ENCODE results near the gene RHPN2. TPM values are rescaled to one million over a fixed set of nuclear protein-coding genes. Genes with fewer than 3 reads are reported as not detected.
"Not testable (repeated sequence)": the region's sequence is repeated elsewhere in the genome, so short reads cannot be mapped to it uniquely, and the experiment has no call there.

RHPN2 gene
- total and polyA plus RNA-seq, 5 donors, result 1.6 to 3.1 (median 1.8) TPM

DNA sequence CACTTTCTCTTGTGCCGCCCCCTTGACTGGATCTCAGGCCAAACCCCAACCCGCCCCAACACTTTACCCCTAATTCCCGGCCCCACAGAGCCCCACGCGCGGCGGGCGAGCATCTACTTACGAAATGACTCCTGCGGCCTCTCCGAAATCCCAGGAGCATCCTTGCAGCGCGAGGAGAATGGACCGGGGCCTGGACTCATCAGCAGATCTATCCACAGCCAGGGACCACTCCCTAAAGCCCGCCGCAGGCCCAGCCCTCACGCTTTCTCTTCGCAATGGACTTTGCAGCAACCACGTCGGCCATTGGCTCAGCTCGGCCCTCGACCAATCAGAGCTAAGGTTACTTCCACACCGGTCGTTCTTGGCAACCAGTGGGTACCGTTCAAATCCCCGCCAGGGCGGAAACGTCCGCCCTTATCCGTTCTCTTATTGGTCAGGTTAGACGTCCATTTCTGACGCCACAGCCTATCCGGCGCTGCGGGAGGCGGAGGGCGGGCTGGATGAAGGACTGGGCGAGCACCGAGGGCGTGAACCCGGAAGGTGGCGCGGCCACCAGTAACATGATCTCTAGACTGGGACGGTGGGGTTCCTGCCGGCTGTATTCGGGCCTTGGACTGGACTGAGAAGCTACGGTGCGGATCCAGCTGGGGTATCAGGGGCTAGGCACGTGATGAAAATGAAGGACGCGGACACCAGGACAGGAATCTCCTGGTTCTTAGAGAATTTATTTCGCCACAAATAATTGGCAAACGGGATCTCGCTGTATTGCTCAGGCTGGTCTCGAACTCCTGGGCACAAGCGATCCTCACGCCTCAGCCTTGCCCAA lies 92.8 kb downstream of the RHPN2 start, which contains the start of the genes CEP89 and FAAP24:
Gene CEP89, minus strand, starts transcription at position 244 of the 826 bp plus-strand sequence. Its CDS starts 84 bp downstream, at position 160.
Gene FAAP24, plus strand, starts transcription at position 528 of the 826 bp plus-strand sequence. CDS start 955 bp downstream, outside the sequence.
- 2% methylated on average over 57 of the region's 57 CpGs for WGBS
- Histone ChIP-seq H3K9me3 (ENCODE audit: control insufficient read depth, low read length) (no peaks in the 10 kb centered on the region), H3K4me3 (ENCODE audit: low read length) (peak within 1 kb of the TSS; percentile 88), H3K27ac (ENCODE audit: low read length) (peak within 1 kb of the TSS; percentile 10), H3K27me3 (ENCODE audit: control insufficient read depth, insufficient read depth) (no peaks in the 10 kb centered on the region), H3K4me1 (ENCODE audit: control insufficient read depth, insufficient read depth, low read length) (peaks cover 4% of the 10 kb centered on the region)
- intact Hi-C loops (cut with DNase I), result loop anchor here in 2 of 4 donors (10.0 kb wide), 2 partner anchors 113 to 153 kb away; partner anchors contain the start of gene GPATCH1 (in 2 of the 2)
- DNase-seq, result peak; percentile 97 to 98 (median 98)
- peak; percentile 99 to 100 for ATAC-seq

DNA sequence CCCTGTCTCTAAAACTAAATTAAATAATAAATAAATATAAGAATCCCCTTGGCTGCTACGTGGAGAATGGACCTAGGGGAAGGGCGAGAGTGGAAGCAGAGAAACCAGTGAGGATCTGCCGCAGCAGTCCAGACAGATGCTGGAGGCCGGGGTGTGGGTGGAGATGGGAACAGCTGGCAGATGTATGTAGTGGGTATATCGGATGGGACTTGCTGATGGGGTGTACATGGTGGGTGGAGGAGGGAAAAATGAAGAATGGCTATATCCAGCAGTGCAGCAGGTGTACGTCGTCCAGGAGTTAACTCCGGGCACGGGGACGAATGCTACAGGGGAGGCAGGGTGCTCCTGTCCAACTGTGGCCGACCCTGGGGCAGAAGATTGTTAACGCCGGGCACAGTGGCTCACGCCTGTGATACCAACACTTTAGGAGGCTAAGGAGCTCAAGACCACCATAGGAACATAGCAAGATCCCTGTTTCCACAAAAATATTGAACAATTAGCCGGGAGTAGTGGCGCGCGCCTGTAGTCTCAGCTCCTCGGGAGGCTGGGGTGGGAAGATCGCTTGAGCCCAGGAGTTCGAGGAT lies 93.6 kb downstream of the RHPN2 start:
- Histone ChIP-seq H3K4me1 (ENCODE audit: control insufficient read depth, insufficient read depth, low read length) (peaks cover 4% of the 10 kb centered on the region), H3K4me3 (ENCODE audit: low read length) (peak overlapping the region; percentile 88), H3K27ac (ENCODE audit: low read length) (no peak overlapping the region), H3K27me3 (ENCODE audit: control insufficient read depth, insufficient read depth) (no peaks in the 10 kb centered on the region), H3K9me3 (ENCODE audit: control insufficient read depth, low read length) (no peaks in the 10 kb centered on the region)
- 22% methylated on average over 21 of the region's 21 CpGs for WGBS
- intact Hi-C loops (cut with DNase I), result loop anchor here in 2 of 4 donors (10.0 kb wide), 2 partner anchors 114 to 154 kb away; partner anchors contain the start of gene GPATCH1 (in 2 of the 2)
- DNase-seq (no peak), ATAC-seq (no peak)

DNA sequence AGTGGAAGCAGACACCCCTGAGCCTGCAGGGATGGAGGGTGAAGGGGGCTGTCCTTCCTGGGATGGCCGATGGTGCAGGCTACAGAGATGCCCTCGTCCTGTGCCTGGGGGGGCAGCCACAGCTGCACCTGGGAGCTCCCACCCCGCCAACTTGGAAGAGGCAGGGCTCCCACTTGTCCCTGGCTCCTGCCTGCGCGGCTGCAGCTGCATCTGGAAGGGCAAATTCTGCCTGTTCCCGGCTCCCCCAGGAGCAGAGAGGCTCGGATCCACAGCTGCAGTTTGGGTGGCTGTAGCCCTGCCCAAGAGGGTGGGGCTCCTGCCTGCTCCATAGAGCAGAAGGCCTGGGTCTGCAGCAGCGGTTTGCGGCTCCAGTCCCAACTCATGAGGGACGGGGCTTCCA lies 95.1 kb downstream of the RHPN2 start:
- Histone ChIP-seq H3K4me3 (ENCODE audit: low read length) (no peak overlapping the region), H3K4me1 (ENCODE audit: control insufficient read depth, insufficient read depth, low read length) (peaks cover 4% of the 10 kb centered on the region), H3K27me3 (ENCODE audit: control insufficient read depth, insufficient read depth) (no peaks in the 10 kb centered on the region), H3K27ac (ENCODE audit: low read length) (no peak overlapping the region), H3K9me3 (ENCODE audit: control insufficient read depth, low read length) (no peaks in the 10 kb centered on the region)
- intact Hi-C loops (cut with DNase I), result no loop called here
- ATAC-seq, result no peak
- no peak for DNase-seq
- 94% methylated on average over 10 of the region's 10 CpGs for WGBS

DNA sequence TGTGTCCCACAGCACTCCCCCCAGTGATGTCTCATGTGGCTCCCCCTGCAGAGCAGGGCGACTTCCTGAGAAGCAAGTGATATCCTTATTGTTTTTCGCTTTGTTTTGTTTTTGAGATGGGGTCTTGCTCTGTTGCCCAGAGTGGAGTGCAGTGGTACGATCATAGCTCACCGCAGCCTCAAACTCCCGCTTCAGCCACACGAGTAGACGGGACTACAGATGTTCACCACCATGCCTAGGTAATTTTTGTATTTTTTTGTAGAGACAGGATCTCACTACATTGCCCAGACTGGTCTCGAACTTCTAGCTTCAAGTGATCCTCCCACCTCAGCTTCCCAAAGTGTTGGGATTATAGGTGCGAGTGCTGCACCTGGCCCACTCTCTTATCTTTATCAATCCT lies 97.9 kb downstream of the RHPN2 start:
- intact Hi-C loops (cut with DNase I), result no loop called here
- Histone ChIP-seq H3K27ac (ENCODE audit: low read length) (no peak overlapping the region), H3K27me3 (ENCODE audit: control insufficient read depth, insufficient read depth) (no peaks in the 10 kb centered on the region), H3K4me1 (ENCODE audit: control insufficient read depth, insufficient read depth, low read length) (peaks cover 4% of the 10 kb centered on the region), H3K4me3 (ENCODE audit: low read length) (no peak overlapping the region), H3K9me3 (ENCODE audit: control insufficient read depth, low read length) (no peaks in the 10 kb centered on the region)
- 95% methylated on average over 9 of the region's 9 CpGs for WGBS
- no peak for ATAC-seq
- DNase-seq, result no peak

DNA sequence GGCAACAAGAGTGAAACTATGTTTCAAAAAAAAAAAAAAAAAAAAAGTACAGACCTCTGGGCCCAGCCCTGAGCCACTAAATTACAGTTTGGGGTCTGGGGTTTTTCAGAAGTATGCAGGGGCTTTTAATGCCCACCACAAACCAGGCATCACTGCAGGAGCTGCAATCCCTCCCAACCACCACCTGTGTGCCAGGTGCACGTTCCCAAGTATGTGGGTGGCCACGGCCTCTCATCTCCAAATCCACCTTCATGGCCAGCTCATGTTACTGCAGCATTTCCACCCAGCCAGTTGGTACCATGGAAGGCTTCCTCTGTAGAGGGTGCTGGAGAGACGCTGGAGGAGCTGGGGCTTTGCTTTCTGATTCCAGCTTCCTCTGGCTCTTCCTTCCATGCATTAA lies 119.4 kb downstream of the RHPN2 start:
- Histone ChIP-seq H3K27me3 (ENCODE audit: control insufficient read depth, insufficient read depth) (no peaks in the 10 kb centered on the region), H3K4me1 (ENCODE audit: control insufficient read depth, insufficient read depth, low read length) (no peaks in the 10 kb centered on the region), H3K4me3 (ENCODE audit: low read length) (no peak overlapping the region), H3K27ac (ENCODE audit: low read length) (no peak overlapping the region), H3K9me3 (ENCODE audit: control insufficient read depth, low read length) (no peaks in the 10 kb centered on the region)
- intact Hi-C loops (cut with DNase I), result no loop called here
- WGBS, result 78% methylated on average over 3 of the region's 3 CpGs
- DNase-seq (no peak), ATAC-seq (no peak)

DNA sequence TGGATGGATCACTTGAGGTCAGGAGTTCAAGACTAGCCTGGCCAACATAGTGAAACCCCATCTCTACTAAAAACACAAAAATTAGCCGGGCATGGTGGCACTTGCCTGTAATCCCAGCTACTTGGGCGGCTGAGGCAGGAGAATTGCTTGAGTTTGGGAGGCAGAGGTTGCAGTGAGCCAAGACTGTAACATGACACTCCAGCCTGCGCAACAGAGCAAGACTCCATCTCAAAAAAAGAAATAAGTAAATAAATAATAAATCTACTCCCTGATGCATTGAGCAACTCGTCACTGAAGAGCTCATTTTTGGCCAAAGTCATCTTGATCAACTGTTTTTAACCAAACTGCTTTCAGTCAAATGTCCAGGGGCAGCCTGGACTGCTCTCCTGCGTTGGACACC lies 123.4 kb downstream of the RHPN2 start:
- not testable (repeated sequence) for ATAC-seq; H3K4me3 ChIP-seq (ENCODE audit: low read length)

DNA sequence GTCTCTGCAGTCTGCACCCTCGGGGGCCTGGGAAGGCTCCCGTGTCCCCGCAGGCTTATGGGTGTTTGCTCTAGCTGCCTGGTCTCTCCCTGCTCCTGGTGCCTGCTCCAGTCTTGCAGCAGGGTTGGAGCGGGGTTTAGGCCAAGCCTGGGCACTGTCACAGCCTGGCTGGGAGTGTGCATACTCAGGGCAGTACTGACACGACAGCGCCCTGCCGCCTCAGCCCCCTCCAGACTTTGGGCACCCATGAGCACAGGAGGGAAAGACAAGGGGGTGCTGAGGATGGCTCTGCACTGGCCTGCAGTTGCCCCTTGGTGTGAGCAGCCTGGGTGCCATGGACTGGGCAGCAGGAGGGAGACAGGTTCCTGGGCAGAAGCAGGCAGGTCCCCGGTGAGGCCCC lies 128.6 kb downstream of the RHPN2 start:
- no peak overlapping the region for H3K4me3 ChIP-seq (ENCODE audit: low read length)
- intact Hi-C loops (cut with DNase I), result no loop called here
- no peaks in the 10 kb centered on the region for H3K27me3 ChIP-seq (ENCODE audit: control insufficient read depth, insufficient read depth)
- DNase-seq (no peak), ATAC-seq (peak; percentile 16 to 24)
- H3K4me1 ChIP-seq (ENCODE audit: control insufficient read depth, insufficient read depth, low read length), result no peaks in the 10 kb centered on the region
- H3K27ac ChIP-seq (ENCODE audit: low read length), result no peak overlapping the region
- H3K9me3 ChIP-seq (ENCODE audit: control insufficient read depth, low read length), result no peaks in the 10 kb centered on the region
- WGBS, result 96% methylated on average over 8 of the region's 8 CpGs

More for the DNA sequence above, 123.4 kb downstream of the RHPN2 start:
- intact Hi-C loops (cut with DNase I); DNase-seq; H3K27me3 ChIP-seq (ENCODE audit: control insufficient read depth, insufficient read depth); H3K4me1 ChIP-seq (ENCODE audit: control insufficient read depth, insufficient read depth, low read length); H3K27ac ChIP-seq (ENCODE audit: low read length); H3K9me3 ChIP-seq (ENCODE audit: control insufficient read depth, low read length): not testable (repeated sequence)
- 90% methylated on average over 5 of the region's 5 CpGs for WGBS

DNA sequence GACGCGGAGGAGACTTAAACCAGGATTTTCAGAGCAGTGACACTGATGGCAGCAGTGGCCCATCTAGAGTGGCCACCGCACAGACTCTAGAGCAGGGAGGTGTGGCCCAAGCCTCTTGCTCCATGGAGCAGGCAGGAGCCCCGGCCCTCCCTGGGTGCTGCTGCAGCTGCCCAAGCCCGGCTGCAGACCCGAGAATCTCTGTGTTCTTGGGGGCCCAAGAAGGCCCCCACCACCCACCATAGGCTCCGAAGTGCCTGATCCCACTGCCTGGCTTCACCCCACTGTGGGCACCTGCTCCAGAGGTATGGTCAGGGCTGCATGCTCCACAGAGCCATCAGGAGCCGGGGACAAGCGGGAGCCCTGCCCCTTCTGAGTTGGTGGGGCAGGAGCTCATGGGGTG lies 129.1 kb downstream of the RHPN2 start:
- 89% methylated on average over 9 of the region's 9 CpGs for WGBS
- H3K4me3 ChIP-seq (ENCODE audit: low read length), result no peak overlapping the region
- no peak overlapping the region for H3K27ac ChIP-seq (ENCODE audit: low read length)
- intact Hi-C loops (cut with DNase I), result no loop called here
- H3K27me3 ChIP-seq (ENCODE audit: control insufficient read depth, insufficient read depth), result no peaks in the 10 kb centered on the region
- no peak for ATAC-seq
- DNase-seq, result no peak
- H3K9me3 ChIP-seq (ENCODE audit: control insufficient read depth, low read length), result no peaks in the 10 kb centered on the region
- no peaks in the 10 kb centered on the region for H3K4me1 ChIP-seq (ENCODE audit: control insufficient read depth, insufficient read depth, low read length)

DNA sequence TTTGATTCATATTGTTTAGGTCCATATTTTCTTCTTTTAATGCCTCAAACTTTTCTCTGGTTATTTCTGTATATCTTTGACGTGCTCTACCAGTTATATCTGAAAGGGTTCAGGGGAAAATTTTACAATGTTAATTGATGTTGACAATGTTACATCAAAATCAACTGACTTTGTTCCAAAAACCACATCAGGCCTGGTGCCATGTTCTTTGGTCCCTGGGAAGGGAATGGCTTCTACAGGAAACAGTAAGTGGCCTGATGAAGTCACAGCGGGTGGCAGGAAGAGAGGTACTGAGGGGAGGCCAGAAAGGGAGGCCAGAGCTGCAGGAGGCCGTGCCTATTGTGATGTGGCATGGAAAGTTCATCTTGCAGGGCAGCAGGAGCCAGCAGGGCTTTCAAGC lies 131.1 kb downstream of the RHPN2 start:
- H3K27ac ChIP-seq (ENCODE audit: low read length), result no peak overlapping the region
- no peaks in the 10 kb centered on the region for H3K4me1 ChIP-seq (ENCODE audit: control insufficient read depth, insufficient read depth, low read length)
- H3K27me3 ChIP-seq (ENCODE audit: control insufficient read depth, insufficient read depth), result no peaks in the 10 kb centered on the region
- H3K9me3 ChIP-seq (ENCODE audit: control insufficient read depth, low read length), result peaks cover 1% of the 10 kb centered on the region
- ATAC-seq (no peak), DNase-seq (no peak)
- no peak overlapping the region for H3K4me3 ChIP-seq (ENCODE audit: low read length)
- WGBS, result 95% methylated on average over 3 of the region's 3 CpGs
- intact Hi-C loops (cut with DNase I), result no loop called here

DNA sequence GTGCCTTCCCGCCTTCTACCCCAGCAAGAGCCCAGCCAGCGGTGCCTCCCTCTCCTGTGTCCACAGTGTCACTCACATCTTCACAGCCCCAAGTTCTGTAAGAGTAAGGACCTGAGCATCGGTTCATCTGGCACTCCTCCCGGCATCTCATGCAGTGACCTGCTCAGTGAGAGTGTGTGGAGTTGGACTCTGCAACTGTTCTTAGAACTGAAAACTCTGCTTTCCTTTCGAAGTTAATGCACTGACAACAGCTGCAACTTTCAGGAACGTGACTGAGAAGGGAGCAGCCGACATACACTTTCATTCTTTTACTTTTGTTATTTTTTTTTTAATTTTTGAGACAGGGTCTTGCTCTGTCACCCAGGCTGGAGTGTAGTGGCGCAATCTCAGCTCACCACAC lies 134.1 kb downstream of the RHPN2 start:
- WGBS, result 96% methylated on average over 8 of the region's 8 CpGs

DNA sequence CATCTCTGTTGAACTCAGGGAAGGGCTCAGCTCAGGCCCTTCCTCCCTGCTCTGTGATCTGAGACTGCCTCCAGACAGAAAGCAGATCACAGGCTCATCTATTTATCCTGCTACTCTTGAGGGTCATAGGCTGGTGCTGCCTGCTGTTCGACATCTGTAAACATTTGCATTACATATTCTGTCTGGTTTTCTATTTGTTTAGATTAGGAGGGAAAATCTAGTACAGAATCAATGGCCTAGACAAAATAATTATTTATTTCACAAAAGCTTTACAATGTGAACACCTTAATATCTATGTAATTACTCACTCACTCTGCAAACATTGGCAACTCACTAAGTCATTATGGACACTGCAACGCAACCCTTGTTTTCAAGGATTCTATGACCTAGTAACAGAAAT lies 135.9 kb downstream of the RHPN2 start:
- DNase-seq, result no peak
- no peak overlapping the region for H3K4me3 ChIP-seq (ENCODE audit: low read length)
- WGBS, result 97% methylated on average over 2 of the region's 2 CpGs
- H3K27me3 ChIP-seq (ENCODE audit: control insufficient read depth, insufficient read depth), result no peaks in the 10 kb centered on the region
- ATAC-seq, result no peak
- peaks cover 4% of the 10 kb centered on the region for H3K9me3 ChIP-seq (ENCODE audit: control insufficient read depth, low read length)
- intact Hi-C loops (cut with DNase I), result no loop called here
- no peak overlapping the region for H3K27ac ChIP-seq (ENCODE audit: low read length)
- H3K4me1 ChIP-seq (ENCODE audit: control insufficient read depth, insufficient read depth, low read length), result no peaks in the 10 kb centered on the region

More for the DNA sequence above, 134.1 kb downstream of the RHPN2 start:
- DNase-seq, result no peak
- Histone ChIP-seq H3K4me3 (ENCODE audit: low read length) (no peak overlapping the region), H3K27ac (ENCODE audit: low read length) (no peak overlapping the region), H3K9me3 (ENCODE audit: control insufficient read depth, low read length) (peaks cover 4% of the 10 kb centered on the region), H3K4me1 (ENCODE audit: control insufficient read depth, insufficient read depth, low read length) (no peaks in the 10 kb centered on the region), H3K27me3 (ENCODE audit: control insufficient read depth, insufficient read depth) (no peaks in the 10 kb centered on the region)
- intact Hi-C loops (cut with DNase I), result no loop called here
- ATAC-seq, result no peak

All from right cardiac atrium (tissue), 5 donors.